HK-2 (cell line): Measurements from ENCODE around the gene SLC43A3.
"Not testable (repeated sequence)": the region's sequence is repeated elsewhere in the genome, so short reads cannot be mapped to it uniquely, and the experiment has no call there.

Experiments
- DNase-seq: peaks from one replicate; pipeline ENCODE4 v3.0.0-alpha.2; 2018; ENCODE audit not compliant: unreplicated experiment

The SLC43A3 gene

DNA sequence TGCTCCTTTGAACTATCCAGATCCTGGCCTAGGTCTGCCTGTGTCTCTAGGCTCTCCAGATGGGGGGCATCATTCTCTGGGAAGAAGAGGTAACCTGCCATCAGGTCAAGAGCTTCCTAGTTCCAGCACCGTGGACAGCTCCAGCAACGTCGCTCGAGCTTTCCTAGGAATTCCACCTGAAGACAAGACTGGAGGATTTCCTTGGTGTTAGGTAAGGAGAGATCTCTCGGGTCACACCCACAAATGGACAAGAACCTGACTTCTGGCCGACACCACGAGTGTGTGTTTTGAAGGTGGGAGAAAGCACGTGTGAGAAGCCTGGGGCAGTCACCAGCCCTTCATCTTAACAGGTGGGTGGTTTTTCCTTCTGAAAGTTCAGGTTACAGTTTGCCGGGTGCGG is 47.2 kb downstream of the SLC43A3 start:
- DNase-seq: peak; percentile 21

DNA sequence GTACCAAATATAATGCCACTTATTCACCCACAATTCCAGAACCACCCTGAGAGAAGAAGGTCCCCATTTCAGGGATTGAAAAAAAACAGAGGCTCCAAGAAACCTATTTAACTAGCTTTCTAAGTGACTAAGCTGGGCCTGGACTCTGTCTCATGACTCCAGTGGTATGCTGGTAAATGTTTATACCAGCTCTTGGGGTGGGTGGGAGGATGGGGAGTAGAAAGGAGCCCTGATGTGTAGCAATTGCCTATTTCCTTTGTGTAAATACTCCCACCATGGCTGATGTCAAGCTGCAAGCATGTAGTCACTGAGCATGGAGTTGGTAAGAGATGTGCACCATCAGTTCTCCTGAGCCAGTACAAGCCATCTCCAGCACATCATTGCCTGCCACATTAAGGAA is 48.7 kb downstream of the SLC43A3 start:
- DNase-seq: no peak

DNA sequence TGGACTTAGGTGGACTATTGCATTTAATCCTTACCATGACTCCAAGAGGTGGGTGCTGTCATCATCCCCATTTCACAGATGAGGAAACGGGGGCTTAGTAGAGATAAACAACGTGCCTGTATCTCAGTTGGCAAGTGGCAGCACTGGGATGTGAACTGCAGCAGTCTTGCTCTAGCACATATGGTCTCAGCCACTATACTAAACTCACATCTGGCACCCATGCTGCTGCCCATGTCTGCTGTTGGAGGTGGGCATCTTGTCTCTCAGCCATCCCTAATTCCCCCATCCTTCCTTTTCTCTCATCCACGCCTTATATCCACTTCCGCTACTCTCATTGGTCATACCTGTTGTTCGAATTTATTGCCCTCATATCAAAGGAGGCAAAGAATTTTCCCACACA is 49.8 kb downstream of the SLC43A3 start:
- DNase-seq: no peak

DNA sequence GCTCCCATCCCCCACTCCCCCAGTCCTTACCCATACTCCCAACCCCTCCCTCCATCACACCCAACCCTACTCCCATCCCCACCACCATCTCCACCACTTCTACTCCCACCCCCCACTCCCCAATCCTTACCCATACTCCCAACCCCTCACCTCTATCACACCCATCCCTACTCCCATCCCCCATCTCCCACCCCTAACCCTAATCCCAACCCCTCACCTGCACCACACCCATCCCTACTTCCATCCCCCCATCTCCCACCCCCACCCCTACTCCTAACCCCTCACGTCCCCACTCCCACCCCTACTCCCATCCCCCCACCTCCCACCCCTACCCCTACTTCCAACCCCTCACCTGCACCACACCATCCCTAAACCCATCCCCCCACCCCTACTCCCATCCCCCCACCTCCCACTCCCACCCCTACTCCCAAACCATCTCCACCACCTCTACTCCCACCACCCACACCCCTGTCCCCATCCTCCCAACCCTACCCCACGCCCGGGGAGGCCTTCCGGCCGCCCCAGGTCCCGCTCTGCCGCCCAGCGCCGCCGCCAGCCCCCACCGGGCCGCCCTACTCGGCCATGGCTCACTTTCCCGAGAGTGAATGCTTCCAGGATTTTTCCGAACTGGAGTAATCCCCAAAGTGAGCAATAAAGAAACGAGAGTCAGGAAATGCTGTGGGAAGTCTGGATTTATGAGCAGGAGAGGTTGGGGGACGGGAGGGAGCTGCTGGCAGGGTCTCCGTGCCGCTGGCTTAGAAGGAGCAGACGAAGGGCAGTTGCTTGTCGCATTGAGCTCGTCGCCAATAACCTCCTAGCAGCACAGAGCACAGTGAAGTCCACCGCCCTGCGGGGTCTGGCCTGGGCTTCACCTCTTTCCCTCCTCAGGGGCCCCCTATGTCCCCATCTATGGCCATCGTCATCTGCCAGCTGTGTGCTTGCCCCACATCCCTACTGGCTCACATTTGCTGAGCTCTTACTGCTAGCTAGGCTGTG is 50.5 kb downstream of the SLC43A3 start:
- DNase-seq: no peak

DNA sequence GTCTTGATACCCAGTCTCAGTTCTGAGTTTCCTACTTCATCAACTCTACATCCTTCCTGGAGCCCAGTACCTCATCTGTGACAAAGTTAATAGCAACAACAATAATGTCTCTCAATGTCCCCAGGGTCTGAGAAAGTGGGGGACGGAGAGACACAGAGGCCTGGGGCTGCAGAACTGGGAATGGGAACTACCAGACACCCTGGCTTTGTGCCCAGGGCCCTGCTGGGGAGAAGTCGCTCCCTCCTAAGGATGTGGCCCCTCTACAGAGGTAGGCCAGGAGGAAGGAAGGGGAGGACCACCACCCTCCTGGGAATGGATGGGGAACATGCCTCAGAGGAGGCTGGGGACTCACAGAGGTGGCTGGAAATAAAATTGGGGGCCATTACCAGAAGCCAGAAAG is 51.4 kb downstream of the SLC43A3 start:
- DNase-seq: no peak

DNA sequence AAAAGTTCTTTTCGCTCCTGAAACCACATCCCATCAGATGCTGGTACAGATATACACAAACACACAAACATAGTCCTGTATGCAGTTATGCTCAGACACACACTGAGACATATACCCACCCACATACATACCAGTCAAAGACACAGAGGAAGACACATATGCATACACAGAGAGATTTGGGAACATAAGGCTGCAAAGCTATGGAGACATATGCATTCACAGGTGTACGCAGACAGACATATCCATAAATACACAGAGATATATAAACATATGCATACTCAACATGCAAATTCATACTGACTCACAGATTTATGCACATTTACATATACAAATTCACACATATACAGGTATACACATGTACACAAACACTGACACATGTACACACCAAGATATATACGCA is 52.0 kb downstream of the SLC43A3 start:
- no peak for DNase-seq

DNA sequence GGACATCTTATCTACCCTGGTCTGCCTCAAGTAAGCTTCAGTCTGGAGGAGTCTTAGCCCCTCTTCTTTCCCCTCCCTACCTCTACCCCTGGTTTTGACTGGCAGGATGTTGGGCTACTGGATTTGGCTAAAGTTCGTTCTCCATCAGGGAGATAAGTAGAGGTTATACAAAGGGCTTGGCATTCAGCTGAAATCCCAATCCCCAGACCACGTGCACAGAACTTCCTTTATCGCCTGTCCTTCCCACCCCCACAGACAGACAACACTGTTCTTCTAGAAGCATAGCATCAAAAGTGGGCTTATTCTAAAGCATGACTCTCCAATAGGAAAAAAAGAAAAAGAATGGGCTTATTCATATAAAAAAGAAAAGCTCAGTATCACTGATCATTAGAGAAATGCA is 53.8 kb downstream of the SLC43A3 start:
- no peak for DNase-seq

DNA sequence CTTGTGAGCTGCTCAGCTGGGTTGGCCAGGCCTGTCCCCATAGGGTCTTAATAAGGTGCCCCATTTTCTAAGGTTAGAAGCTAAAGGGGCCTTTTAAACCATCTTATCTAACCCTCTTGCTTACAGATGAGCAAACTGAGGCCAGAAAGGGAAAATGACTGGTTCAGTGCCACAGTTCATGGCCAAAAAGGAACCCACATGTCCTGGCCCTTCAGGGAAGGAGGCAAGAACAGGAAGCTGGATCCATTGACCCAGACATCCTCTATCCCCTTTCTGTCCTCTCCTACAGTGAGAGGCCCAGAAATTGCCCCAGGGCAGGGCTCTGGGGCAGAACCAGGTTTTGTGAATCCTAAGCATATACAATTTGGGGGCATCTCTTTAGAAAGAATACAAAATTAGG is 56.0 kb downstream of the SLC43A3 start:
- no peak for DNase-seq

DNA sequence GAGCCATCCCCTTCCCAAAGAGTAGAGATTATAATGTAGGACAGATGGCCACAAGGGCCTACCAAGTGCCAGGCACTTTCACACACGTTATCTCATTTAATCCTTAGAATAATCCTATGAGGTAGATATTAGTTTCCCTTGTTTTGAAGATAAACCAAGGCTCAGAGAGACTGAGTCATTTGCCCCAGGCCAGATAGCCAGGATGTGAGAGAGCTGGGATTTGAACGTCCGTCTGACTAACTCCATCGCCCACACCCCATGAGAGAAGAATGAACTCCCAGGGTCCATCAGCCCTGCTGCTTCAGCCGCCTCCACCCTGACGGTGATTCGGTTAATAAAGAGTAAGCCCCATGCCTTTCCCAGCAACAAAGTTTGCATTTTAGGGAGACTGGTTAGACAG is 56.7 kb downstream of the SLC43A3 start:
- no peak for DNase-seq

DNA sequence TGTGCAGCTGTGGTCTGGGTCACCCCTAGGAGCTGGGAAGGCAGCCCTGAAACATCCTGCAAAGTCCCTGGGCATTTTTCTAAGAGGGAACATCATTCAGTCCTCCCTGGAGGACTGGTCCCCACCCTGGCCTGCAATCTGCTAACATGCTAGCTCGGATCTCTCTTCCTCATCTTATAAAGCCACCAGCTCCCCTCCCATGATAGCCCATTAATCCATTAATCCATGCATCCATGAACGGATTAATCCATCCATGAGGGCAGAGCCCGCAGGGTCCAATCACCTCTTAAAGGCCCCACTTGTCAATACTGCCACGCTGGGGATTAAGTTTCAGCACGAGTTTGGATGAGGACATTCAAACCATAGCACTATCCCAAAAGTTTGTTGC is 58.1 kb downstream of the SLC43A3 start:
- no peak for DNase-seq

DNA sequence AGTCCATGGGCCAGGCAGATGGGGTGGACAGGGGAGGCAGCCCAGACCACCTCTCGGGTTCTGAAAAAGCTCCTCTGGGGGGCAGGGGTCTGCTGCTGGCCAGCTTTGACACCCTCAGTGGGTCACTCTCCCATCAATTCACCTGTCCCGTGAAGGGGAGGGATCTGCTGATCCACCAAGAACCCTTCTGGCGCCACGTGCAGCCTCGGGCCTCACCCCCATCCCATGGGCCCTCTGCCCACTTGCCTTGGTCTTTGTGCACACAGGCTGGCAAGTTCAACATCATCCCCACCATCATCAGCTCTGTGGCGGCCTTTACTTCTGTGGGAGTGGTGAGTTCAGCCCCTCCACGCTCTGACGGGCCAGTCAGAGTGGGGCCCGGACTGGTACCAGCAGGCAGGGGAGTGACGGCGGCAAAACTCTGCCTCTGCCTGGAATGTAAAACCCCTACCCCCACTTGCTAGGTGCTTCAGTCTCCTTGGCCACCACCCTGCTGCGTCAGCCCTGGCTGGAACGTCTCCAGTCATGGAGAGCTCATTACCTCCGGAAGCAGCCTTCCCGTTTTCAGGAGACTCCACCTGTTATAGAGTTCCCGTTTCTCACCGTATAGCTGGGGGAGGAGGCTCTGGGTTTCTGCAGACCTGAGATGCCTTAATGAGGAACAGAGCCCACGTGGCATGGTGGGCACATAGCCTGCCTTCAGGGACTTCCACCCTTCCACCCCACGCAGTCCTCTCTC is 58.6 kb downstream of the SLC43A3 start:
- no peak for DNase-seq

DNA sequence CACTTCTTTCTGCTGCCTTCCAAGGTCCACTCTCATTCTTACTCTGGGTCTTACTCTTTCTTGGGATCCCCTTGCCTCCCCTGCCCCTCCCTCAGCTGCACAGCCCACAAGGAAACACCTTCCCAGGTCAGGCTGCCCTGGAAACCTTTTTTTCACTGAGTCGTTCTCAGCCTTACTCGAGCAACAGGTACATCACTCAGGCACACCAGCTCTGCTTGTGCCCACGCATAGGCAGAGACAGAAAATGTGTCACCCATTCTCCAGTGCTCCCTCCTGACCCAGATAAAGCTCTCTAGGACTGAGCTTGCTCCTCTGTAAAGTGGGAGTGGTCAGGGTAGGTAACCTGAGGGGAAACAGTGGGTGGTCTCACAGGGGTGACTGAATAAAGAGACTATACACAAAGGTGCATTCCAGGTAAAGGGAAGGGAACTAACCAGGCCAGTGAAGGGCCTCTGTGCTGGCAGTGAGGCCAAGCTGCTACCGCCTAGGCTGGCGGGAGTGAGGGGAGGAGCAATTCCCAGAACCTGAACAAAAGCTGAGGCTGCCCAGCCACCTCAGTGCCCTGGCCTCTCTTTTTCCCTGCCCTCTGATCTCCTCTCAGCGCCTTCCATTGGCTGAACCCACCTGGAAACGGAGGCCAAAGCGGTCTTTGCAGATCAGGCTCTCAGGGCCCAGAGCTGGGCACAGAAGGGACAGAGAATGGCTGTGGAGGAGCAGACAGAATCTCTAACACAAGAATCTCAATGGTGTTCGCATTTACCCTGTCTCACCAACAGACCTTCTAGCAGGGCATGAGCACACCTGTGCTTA is 61.9 kb downstream of the SLC43A3 start:
- DNase-seq: no peak

DNA sequence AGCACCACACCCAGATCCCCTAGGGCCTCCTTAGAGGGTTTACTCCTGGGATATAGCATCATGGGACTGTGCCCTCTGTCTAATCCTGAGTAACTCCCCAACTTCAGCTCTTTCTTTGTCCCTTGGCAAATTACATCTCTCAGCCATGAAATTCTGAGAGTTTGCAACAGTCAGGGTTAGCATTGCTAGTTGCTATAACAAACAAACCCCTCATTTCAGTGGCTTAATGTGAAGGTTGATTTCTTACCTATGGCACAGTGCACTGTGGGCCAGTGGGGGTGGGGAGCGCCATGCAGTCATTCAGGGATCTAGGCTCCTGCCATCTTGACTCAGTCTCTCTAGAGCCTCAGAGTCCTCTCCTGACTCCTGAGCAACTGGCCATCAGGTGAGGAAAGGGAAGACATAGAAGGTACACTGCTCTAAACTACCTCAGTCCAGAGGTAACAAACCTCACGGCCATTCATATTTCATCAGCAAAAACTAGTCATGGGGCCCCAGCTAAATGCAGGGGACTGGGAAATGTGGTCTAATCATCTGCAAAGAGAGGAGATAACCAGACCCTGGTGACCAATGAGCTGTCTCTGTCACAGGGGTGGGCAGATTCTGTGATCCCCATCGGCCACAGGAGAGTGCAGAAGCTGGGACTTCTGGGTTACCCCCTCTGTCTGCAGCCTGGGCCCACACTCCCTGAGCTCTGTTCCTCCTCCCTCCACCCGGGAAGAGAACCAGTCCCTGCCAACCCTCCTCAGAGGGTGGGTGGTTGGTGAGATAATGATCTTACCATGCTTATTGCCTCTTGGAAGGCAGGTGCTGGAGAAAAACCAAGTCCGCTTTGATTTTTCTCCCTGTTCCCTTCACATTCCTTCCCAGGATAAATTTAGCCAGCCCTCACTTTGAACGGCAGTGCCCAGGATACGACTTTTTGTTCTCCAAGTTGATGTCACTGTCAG is 63.5 kb downstream of the SLC43A3 start:
- DNase-seq: no peak

DNA sequence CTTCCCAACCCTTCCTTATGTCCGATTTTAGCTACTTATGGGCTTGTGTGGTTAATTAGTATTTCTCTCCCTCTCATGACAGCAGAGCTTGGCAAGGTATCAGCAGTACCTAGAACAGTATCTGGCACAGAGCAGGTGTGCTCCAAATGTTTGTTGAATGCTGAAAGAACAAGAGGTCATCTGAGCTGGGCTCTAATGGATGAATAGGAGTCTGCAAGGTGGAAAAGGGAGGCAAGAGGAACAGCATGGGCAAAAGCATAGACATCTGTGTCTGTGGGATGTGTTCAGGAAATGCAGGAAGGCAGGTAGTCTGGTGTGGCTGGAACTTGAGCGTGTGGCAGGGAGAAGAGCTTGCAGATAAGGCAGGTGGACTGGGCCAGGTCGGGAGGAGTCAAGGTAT is 65.0 kb downstream of the SLC43A3 start:
- no peak for DNase-seq

DNA sequence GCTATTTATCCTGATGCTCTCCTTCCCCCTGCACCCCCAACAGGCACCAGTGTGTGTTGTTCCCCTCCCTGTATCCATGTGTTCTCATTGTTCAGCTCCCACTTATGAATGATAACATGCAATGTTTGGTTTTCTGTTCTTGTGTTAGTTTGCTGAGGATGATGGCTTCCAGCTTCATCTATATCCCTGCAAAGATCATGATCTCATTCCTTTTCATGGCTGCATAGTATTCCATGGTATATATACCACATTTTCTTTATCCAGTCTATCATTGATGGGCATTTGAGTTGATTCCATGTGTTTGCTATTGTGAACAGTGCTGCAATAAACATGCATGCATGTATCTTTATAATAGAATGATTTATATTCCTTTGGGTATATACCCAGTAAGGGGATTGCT is 65.5 kb downstream of the SLC43A3 start:
- not testable (repeated sequence) for DNase-seq

DNA sequence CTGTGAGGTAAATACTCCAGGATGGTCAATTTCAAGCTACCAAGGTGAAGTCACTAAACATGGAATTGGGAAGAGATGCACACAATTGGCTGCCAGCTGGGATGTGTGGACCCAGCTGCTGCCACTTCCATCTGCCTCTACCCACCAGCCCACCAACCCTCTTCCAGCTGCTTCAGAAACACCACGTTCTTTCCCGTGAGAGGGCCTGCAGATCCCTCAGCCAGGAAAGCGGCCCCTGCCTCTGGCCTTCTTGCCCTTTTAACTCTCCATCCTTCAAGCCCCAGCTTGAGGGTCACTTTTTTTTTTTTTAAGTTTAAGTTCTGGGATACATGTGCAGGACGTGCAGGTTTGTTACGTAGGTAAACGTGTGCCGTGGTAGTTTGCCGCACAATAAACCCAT is 65.9 kb downstream of the SLC43A3 start:
- DNase-seq: no peak

DNA sequence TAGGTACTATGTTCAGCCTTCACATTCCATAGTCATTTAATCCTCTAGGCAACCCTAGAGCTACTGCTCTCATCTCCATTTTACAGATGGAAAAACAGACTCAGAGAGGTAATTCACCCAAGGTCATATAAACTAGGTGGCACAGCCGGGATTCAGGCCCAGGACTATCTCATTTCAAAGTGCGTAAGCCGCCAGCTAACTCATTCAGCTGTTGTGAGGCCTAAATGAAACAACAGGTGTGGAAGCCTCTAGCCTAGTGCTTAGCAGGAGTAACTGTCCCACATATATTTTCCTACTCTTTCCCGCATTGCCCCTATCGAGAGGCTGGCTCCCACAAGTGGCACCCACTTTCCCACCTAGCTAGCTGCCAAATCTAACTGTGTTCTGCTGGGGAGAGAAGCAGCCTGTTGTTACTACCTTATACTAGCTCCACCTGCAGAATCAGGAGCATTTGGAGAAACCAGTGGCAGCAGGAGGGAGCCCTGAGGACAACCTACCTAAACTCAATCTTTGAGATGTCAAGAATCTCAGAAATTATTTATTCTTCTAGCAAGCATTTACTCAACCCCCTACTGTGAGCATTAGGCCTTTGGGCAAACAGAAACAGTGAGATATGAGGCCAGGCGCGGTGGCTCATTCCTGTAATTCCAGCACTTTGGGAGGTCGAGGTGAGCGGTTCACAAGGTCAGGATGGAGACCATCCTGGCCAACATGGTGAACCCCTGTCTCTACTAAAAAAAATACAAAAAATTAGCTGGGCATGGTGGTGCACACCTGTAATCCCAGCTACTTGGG is 66.8 kb downstream of the SLC43A3 start:
- no peak for DNase-seq

DNA sequence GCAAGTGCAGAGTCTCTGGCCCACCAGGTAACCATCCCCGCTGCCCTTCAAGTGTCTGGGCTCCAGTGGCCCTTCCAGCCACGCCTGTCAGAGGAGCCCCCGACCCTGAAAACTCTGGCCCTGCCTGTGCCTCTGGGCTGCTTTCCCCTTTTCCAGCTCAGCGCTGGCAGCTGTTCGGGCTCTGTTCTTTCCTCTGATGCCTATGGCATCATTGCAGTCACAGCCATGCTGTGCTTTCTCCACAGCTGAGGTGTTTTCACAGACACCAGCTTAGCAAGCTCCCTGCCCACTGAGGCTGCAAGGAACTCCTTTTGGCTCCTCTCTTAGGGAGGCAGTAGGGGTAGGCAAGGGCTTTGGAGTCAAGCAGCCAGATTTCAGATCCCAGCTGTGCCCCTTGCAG is 67.5 kb downstream of the SLC43A3 start:
- DNase-seq: no peak

DNA sequence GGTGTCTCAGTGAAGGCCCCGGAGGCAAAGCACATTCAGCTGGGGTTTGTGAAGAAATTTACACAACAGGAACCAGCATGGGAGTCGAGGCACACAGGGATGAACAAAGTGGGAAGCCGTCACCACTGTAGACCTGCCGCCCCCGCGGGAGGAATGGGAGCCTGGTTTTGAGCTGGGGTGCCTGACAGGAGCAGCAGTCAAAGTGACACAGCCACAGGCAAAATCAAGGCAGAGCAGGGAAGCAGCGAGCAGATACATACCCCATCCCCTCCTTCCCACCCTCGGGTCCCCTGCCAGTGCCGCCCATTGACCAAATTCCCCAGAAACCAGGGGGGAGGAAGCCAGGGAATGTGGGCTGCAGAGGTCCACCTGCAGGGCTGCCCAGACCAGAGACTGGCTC is 67.9 kb downstream of the SLC43A3 start:
- no peak for DNase-seq

DNA sequence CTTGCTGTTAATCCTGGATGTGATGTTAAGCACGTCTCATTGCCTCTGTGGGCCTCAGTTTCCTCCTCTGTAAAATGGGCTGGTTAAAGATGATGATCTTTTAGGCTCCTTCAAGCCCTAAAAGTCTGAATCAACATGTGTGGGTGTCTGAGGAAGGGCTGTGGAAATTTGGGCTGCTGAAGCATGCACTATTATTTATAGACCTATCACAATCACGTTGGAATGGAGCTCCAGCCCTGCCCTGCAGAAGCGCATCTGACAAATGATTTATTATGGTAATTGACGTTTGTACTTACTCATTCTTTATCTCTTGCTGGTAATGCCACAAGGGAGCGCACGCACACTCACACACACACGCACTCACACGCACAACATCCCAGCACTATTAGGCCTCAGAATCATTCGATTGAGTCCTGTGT is 68.4 kb downstream of the SLC43A3 start:
- no peak for DNase-seq
